Progenitor cell of endocrine pancreas (in vitro differentiated cells): ENCODE data around the gene CDH6. TPM values are rescaled to one million over a fixed set of nuclear protein-coding genes. Genes with fewer than 3 reads are reported as not detected.

Source experiments
- DNase-seq: peaks from one replicate; pipeline ENCODE4 v3.0.0; 2021; ENCODE audit warnings: low spot score; ENCODE audit not compliant: unreplicated experiment
- H3K27ac Mint-ChIP-seq: 2 replicates; pipeline ENCODE4 v1.8.0; 2021; ENCODE audit warnings: mild to moderate bottlenecking, moderate library complexity, mixed read lengths
- H3K27me3 Mint-ChIP-seq: 2 replicates; pipeline ENCODE4 v1.8.0; 2021; ENCODE audit warnings: mixed read lengths
- H3K36me3 Mint-ChIP-seq: 2 replicates; pipeline ENCODE4 v1.8.0; 2022; ENCODE audit warnings: mixed read lengths; ENCODE audit not compliant: insufficient read depth
- H3K4me1 Mint-ChIP-seq: 2 replicates; pipeline ENCODE4 v1.8.0; 2021; ENCODE audit warnings: low read depth, mixed read lengths
- H3K4me3 Mint-ChIP-seq: 2 replicates; pipeline ENCODE4 v1.8.0; 2021; ENCODE audit warnings: low read depth, mild to moderate bottlenecking, moderate library complexity, mixed read lengths
- H3K9me3 Mint-ChIP-seq: 2 replicates; pipeline ENCODE4 v1.8.0; 2021; ENCODE audit warnings: low read depth, mixed read lengths
- CTCF ChIP-seq: fragments of 200-600 bp; sonication (generic); IDR thresholded peaks from one replicate; pipeline ENCODE4 v1.5.0; 2021; ENCODE audit warnings: antibody characterized with exemption, mild to moderate bottlenecking; ENCODE audit not compliant: unreplicated experiment
- total RNA-seq: library from RNA; stranded (reverse); gene quantifications from 2 replicates; pipeline ENCODE4 v1.2.1, GENCODE V29; 2021

Gene CDH6
- total RNA-seq, 1 donor from 2014 or later = 132 TPM

GRCh38 chr5:31173614-31174013 is 19.9 kb upstream of the CDH6 start:
- peaks cover 5% of the 10 kb centered on the region for H3K9me3 Mint-ChIP-seq
- no peak overlapping the region for H3K27ac Mint-ChIP-seq
- DNase-seq = no peak
- H3K27me3 Mint-ChIP-seq = no peaks in the 10 kb centered on the region
- no peak overlapping the region for H3K4me3 Mint-ChIP-seq
- no peak for TF ChIP-seq CTCF
- no peaks in the 10 kb centered on the region for H3K4me1 Mint-ChIP-seq
- H3K36me3 Mint-ChIP-seq = no peaks in the 10 kb centered on the region

DNA sequence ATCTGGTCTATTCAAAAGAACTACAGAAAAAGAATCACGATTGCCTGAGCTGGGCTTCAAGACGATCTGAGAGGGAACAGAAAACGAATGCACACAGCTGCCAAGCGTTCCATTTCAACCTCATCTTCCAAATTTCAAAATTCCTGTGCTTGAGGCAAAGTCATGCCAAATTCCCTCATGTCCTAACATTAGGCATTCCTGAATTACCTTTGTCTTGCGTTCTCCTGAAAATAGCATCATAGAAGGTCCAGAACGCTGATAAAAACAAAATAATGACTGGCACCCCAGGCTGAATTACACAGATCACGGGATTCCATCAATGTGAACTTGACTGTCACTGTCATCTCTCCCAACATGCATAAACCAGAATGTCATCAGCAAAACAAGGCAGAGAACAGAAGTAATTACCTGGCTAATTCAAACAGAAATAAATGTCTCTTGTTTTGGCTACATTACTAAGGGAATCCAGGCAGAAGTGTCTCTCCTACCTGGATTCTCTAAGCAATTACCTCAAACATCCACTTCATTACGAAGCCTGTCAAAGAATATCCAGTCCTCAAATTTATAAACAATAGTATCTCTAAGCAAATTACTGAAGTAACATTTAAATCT is 12.0 kb upstream of the CDH6 start:
- Mint-ChIP-seq H3K4me3 (no peak overlapping the region), H3K4me1 (peaks cover 2% of the 10 kb centered on the region), H3K9me3 (peaks cover 12% of the 10 kb centered on the region), H3K27me3 (no peaks in the 10 kb centered on the region), H3K36me3 (no peaks in the 10 kb centered on the region), H3K27ac (no peak overlapping the region)
- DNase-seq = no peak
- TF ChIP-seq CTCF = no peak

DNA sequence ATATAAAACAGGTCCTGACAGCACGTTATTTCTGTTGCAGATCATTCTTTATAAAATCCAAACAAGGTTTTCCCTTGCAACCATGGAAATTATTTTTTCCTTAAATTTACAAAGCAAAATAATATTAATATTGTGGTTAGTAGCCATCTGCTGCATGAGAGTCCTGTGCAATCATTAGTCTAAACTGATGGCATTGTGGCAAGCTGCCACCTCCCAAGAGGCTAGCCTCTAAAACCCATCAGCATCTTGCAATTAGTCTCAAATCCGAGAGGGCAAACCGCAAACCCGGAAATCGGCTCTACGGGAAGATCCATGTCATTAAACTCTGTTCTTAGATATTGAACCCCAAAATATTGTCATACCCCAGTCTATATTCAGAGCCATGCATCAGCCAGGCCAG is 11.3 kb upstream of the CDH6 start:
- no peak overlapping the region for H3K4me3 Mint-ChIP-seq
- DNase-seq = no peak
- H3K9me3 Mint-ChIP-seq = peaks cover 15% of the 10 kb centered on the region
- H3K36me3 Mint-ChIP-seq = no peaks in the 10 kb centered on the region
- no peak overlapping the region for H3K27ac Mint-ChIP-seq
- no peaks in the 10 kb centered on the region for H3K27me3 Mint-ChIP-seq
- no peak for TF ChIP-seq CTCF
- peaks cover 5% of the 10 kb centered on the region for H3K4me1 Mint-ChIP-seq

DNA sequence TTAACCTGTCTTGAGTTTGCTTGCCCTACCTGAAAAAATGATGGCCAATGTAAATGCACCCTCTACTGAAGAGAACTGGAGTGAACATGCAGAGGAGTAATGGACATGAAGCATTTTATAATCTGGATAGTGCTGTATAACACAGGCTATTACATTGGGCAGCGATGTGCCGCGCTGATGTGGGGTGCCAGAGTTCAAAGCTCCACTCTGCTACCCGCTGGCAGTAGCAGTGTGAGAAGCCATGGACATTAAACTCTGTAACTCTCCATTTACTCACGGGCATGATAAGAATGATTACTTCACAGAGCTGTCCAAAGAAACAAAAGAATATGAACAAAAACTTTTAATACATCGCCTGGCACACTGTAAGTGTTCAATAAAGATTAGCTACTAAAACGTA is 7.5 kb upstream of the CDH6 start:
- Mint-ChIP-seq H3K36me3 (no peaks in the 10 kb centered on the region), H3K4me1 (peaks cover 5% of the 10 kb centered on the region), H3K4me3 (no peak overlapping the region), H3K9me3 (peaks cover 11% of the 10 kb centered on the region), H3K27ac (no peak overlapping the region), H3K27me3 (no peaks in the 10 kb centered on the region)
- no peak for TF ChIP-seq CTCF
- DNase-seq = no peak

GRCh38 chr5:31186672-31187267 is 6.7 kb upstream of the CDH6 start:
- no peak for DNase-seq
- peak; percentile 74 for TF ChIP-seq CTCF

More at GRCh38 chr5:31186672-31187267, 6.7 kb upstream of the CDH6 start:
- no peaks in the 10 kb centered on the region for H3K27me3 Mint-ChIP-seq
- H3K27ac Mint-ChIP-seq = no peak overlapping the region
- H3K4me1 Mint-ChIP-seq = peaks cover 5% of the 10 kb centered on the region
- no peak overlapping the region for H3K4me3 Mint-ChIP-seq
- peaks cover 11% of the 10 kb centered on the region for H3K9me3 Mint-ChIP-seq
- H3K36me3 Mint-ChIP-seq = no peaks in the 10 kb centered on the region
